Ascending aorta (tissue), 2 donors: ENCODE data around the gene KIAA1671. TPM values are rescaled to one million over a fixed set of nuclear protein-coding genes. Genes with fewer than 3 reads are reported as not detected.
A peak's percentile ranks its signal among the peaks of the same experiment; 100 is the strongest.

Experiments used
- DNase-seq, 2 donors: peaks; one replicate each; pipeline ENCODE4 v3.0.0-alpha.2; 2019; ENCODE audit warnings: low spot score in 2 of 2
- H3K27ac ChIP-seq, 2 donors: fragments of 200-600 bp; sonication (generic); one replicate each; pipeline ENCODE4 v1.5.1; 2016 to 2017; ENCODE audit warnings: mild to moderate bottlenecking in 1 of 2
- H3K27me3 ChIP-seq: fragments of 200-600 bp; sonication (generic); one replicate; pipeline ENCODE4 v1.5.1; 2017
- H3K36me3 ChIP-seq, 2 donors: fragments of 200-600 bp; sonication (generic); one replicate each; pipeline ENCODE4 v1.5.1; 2016
- H3K4me1 ChIP-seq, 2 donors: fragments of 200-600 bp; sonication (generic); one replicate each; pipeline ENCODE4 v1.5.1; 2016 to 2017; ENCODE audit warnings: mild to moderate bottlenecking in 1 of 2
- H3K4me3 ChIP-seq, 2 donors: fragments of 200-600 bp; sonication (generic); one replicate each; pipeline ENCODE4 v1.5.1; 2016 to 2017; ENCODE audit warnings: mild to moderate bottlenecking in 1 of 2
- H3K9me3 ChIP-seq, 2 donors: fragments of 200-600 bp; sonication (generic); one replicate each; pipeline ENCODE4 v1.5.1; 2016
- CTCF ChIP-seq, 3 experiments: fragments of 200-600 bp in 2 of 3; fragments of 450-650 bp in 1 of 3; sonication (generic) in 2 of 3; IDR thresholded peaks; one replicate each; pipeline ENCODE4 v1.5.1; 2016 to 2019; ENCODE audit warnings: antibody characterized with exemption in 3 of 3, mild to moderate bottlenecking in 1 of 3, moderate library complexity in 1 of 3
- intact Hi-C: fragments of 100-400 bp; cut with DNase I; formaldehyde crosslinking; loops from one replicate; pipeline ENCODE4 v1.15.1; 2023
- total RNA-seq: library from RNA; depleted of rRNA; stranded (reverse); fragments of >200 nt; gene quantifications from one replicate; pipeline ENCODE4 v1.1.0, GENCODE V29; 2016

KIAA1671 gene
- total RNA-seq, 1 donor from 2014 or later = 79.0 TPM

DNA sequence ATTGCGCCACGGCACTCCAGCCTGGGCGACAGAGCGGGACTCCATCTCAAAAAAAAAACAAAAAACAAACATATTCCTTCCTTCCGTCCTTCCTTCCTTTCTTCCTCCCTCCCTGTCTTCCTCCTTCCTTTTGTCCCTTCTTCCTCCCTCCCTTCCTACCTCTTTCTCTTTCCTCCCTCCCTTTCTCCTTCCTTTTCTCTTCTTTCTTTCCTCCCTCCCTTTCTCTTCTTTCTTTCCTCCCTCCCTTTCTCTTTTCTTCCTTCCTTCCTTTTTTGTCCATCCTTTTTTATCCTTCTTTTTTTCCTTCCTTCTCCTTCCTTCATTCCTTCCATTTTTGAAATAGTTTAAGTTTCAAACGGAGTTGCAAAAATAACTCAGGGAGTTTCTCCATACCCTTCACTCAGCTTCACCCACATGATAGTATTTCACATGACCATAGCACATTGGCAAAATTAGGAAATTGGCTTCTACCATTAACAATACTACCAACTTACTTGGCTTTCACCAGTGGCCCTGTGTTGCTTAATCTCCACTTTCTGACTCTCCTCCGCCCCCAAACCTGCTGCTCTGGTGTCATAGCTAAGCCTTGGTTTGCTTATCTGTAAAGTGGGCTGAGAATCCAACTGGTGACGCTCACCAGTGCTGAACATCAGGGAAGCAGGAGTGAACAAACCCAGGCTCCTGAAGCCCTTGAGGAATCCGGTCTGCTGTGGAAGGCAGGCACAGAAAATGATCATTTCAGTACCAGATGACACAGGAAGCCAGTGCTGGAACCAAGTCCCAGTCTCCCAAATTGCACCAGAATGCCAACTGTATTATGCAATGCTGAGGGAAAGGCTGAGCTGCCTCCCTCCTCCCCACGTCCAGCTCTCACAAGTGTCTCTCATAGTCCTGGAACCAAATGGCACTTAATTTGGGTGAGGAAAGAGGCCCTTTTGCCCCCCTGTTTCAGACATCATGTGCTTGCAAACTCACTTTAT is 229.9 kb downstream of the KIAA1671 start:
- H3K27me3 ChIP-seq = no peaks in the 10 kb centered on the region
- H3K9me3 ChIP-seq = no peaks in the 10 kb centered on the region
- intact Hi-C loops = no loop called here
- no peak overlapping the region for H3K4me3 ChIP-seq
- H3K4me1 ChIP-seq = peaks cover 0 to 8% of the 10 kb centered on the region in 2 donors
- peak overlapping the region; percentile 54 to 57 for H3K27ac ChIP-seq
- no peak for DNase-seq
- H3K36me3 ChIP-seq = peaks cover 68 to 77% of the 10 kb centered on the region in 2 donors
- TF ChIP-seq CTCF (IDR thresholded peaks at IDR 0.05) = no peak

DNA sequence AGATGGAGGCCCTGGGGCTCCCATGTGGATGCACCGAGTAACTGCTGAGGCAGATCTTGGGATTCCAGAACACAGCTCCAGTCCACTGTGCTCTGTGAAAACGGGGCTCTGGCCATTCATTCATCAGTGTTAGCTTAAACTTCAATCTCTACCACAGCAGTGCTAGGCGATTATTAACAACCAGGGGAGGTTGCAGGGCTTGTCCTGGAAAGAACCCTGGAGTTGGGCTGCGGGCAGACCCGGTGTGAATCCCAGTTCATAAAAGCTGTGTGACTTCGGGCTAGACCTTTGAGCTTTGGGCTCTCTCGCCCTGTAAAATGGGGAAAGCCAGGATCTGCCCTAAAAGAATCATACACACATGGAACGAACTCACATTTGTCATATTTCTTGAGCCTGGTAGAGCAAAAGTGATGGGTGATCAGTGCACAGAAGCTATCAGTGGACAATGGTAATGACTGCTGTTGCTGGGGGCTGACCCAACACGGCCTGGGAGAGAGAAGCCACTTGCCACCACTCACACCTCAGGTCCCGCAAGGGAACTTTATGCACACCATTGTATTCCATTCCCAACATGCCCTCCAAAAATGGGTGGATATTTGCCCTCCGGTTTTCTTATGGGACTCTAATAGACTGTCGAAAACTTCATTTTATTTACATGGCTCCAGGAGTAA is 231.6 kb downstream of the KIAA1671 start:
- DNase-seq = no peak
- no peaks in the 10 kb centered on the region for H3K9me3 ChIP-seq
- peaks cover 0 to 8% of the 10 kb centered on the region in 2 donors for H3K4me1 ChIP-seq
- peaks cover 58 to 67% of the 10 kb centered on the region in 2 donors for H3K36me3 ChIP-seq
- H3K27me3 ChIP-seq = no peaks in the 10 kb centered on the region
- no peak overlapping the region for H3K4me3 ChIP-seq
- TF ChIP-seq CTCF (IDR thresholded peaks at IDR 0.05) = no peak
- intact Hi-C loops = no loop called here
- peak overlapping the region in 1 of 2 donors; percentile 11 for H3K27ac ChIP-seq

DNA sequence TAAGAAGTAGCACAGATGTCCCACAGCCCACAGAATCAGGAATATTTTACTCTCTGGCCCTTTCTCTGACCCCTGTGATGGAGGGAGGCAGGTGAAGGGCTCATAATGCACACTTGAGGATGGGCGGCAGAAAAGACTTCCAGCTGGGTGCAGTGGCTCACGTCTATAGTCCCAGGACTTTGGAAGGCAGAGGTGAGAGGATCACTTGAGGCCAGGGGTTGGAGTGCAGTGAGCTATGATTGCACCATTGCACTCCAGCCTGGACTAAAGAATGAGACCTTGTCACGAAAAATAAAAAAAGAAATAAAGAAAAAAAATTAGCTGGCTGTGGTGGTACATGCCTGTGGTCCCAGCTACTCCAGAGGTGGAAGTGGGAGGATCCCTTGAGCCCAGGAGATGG is 233.6 kb downstream of the KIAA1671 start:
- no peak for TF ChIP-seq CTCF (IDR thresholded peaks at IDR 0.05)
- Histone ChIP-seq H3K9me3 (no peaks in the 10 kb centered on the region), H3K27me3 (no peaks in the 10 kb centered on the region), H3K27ac (no peak overlapping the region), H3K36me3 (peaks cover 50 to 62% of the 10 kb centered on the region in 2 donors), H3K4me1 (peaks cover 0 to 8% of the 10 kb centered on the region in 2 donors), H3K4me3 (no peak overlapping the region)
- intact Hi-C loops = no loop called here
- DNase-seq = no peak

GRCh38 chr22:25187469-25187868 is 235.0 kb downstream of the KIAA1671 start:
- no peak for DNase-seq
- H3K9me3 ChIP-seq = no peaks in the 10 kb centered on the region
- TF ChIP-seq CTCF (IDR thresholded peaks at IDR 0.05) = no peak
- no peak overlapping the region for H3K4me3 ChIP-seq
- peaks cover 0 to 5% of the 10 kb centered on the region in 2 donors for H3K4me1 ChIP-seq
- no peaks in the 10 kb centered on the region for H3K27me3 ChIP-seq
- H3K36me3 ChIP-seq = peaks cover 58 to 69% of the 10 kb centered on the region in 2 donors
- intact Hi-C loops = no loop called here
- H3K27ac ChIP-seq = no peak overlapping the region

DNA sequence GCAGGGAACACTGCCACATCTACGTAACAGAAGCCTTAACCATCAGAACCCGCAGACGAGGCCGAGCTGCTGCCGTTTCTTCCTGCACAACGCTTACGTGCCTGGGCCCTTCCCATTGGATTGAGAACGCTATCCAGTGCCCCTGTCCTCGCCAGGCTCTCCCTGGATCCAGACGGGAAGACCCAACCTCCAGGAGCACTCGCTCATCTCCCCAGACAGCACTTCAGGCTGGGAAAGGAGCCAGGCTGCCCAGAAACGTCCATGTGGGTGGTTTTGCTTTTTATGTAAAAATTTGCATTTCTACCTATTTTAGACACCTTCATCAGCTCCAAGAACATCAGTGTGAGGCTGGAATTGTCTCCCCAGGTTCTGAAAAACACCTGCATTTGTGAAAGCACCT is 239.9 kb downstream of the KIAA1671 start:
- intact Hi-C loops = no loop called here
- DNase-seq = no peak
- H3K36me3 ChIP-seq = peaks cover 39 to 79% of the 10 kb centered on the region in 2 donors
- H3K27me3 ChIP-seq = no peaks in the 10 kb centered on the region
- H3K4me1 ChIP-seq = no peaks in the 10 kb centered on the region
- TF ChIP-seq CTCF (IDR thresholded peaks at IDR 0.05) = no peak
- no peak overlapping the region for H3K4me3 ChIP-seq
- no peaks in the 10 kb centered on the region for H3K9me3 ChIP-seq
- no peak overlapping the region for H3K27ac ChIP-seq
